A673 (cell line): ENCODE results near the gene GAMT.

Experiments
- CTCF ChIP-seq: fragments of 300-800, 200-600 bp; sonication (generic); conservative IDR thresholded peaks from 2 replicates; pipeline ENCODE4 v1.5.1; 2017; ENCODE audit warnings: low read depth, mild to moderate bottlenecking, antibody characterized with exemption, low read length, moderate library complexity, mixed read lengths
- EZH2 ChIP-seq: fragments of 200-600 bp; sonication (generic); IDR thresholded peaks from 2 replicates; pipeline ENCODE4 v1.6.1; 2017; ENCODE audit warnings: borderline replicate concordance, low read depth, mild to moderate bottlenecking, mixed read lengths, antibody characterized with exemption, low read length; ENCODE audit not compliant: poor library complexity, severe bottlenecking

GRCh38 chr19:1397838-1398237 is 3.5 kb downstream of the GAMT start:
- no peak for TF ChIP-seq CTCF
- TF ChIP-seq EZH2 = no peak
